Stimulated activated CD4-positive, alpha-beta T cell treated with anti-CD3 and anti-CD28 coated beads, Interleukin-1b, Interleukin-23, amount 100 ng/mL, for 4 hours (primary cell): ENCODE measurements around the gene SLC8A3.
"Not testable (repeated sequence)": the region's sequence is repeated elsewhere in the genome, so short reads cannot be mapped to it uniquely, and the experiment has no call there.

Experiments used
- DNase-seq, 2 donors: peaks; one replicate each; pipeline ENCODE4 v3.0.0-alpha.2; 2020; ENCODE audit warnings: low read depth in 2 of 2

Gene SLC8A3

GRCh38 chr14:70188659-70189455, at the start of gene SLC8A3:
TSS of gene SLC8A3 (minus strand) at chr14:70188951. CDS start at chr14:70168422, 20,529 bp downstream.
- peak in 1 of 2 donors; percentile 7 for DNase-seq

GRCh38 chr14:70237710-70238109, 49.0 kb upstream of the SLC8A3 start:
- DNase-seq = no peak

GRCh38 chr14:70234066-70234950, 45.6 kb upstream of the SLC8A3 start:
- DNase-seq = no peak

- not testable (repeated sequence) for DNase-seq
These were observed 43.2 kb upstream of the SLC8A3 start for GRCh38 chr14:70231756-70232544.

- not testable (repeated sequence) for DNase-seq
These were observed 41.3 kb upstream of the SLC8A3 start for GRCh38 chr14:70229877-70230640.

GRCh38 chr14:70213721-70214282, 25.1 kb upstream of the SLC8A3 start:
- DNase-seq = no peak

- no peak for DNase-seq
These were observed 24.0 kb upstream of the SLC8A3 start for GRCh38 chr14:70212752-70213151.

- no peak for DNase-seq
These were observed 19.6 kb upstream of the SLC8A3 start for GRCh38 chr14:70208380-70208779.

GRCh38 chr14:70203686-70204085, 14.9 kb upstream of the SLC8A3 start:
- no peak for DNase-seq

GRCh38 chr14:70201994-70202393, 13.2 kb upstream of the SLC8A3 start:
- no peak for DNase-seq

- no peak for DNase-seq
These were observed 4.6 kb upstream of the SLC8A3 start for GRCh38 chr14:70193396-70193795.

- DNase-seq = no peak
These were observed 4.2 kb upstream of the SLC8A3 start for GRCh38 chr14:70192915-70193314.

GRCh38 chr14:70190156-70190555, 1.4 kb upstream of the SLC8A3 start:
- DNase-seq = no peak

GRCh38 chr14:70189456-70190077, 816 bp upstream of the SLC8A3 start:
- no peak for DNase-seq

GRCh38 chr14:70188322-70188658, 461 bp downstream of the SLC8A3 start:
- no peak for DNase-seq

- no peak for DNase-seq
These were observed 1.8 kb downstream of the SLC8A3 start for GRCh38 chr14:70186900-70187451.

GRCh38 chr14:70183991-70184390, 4.8 kb downstream of the SLC8A3 start:
- DNase-seq = no peak

GRCh38 chr14:70181276-70181675, 7.5 kb downstream of the SLC8A3 start:
- DNase-seq = no peak

GRCh38 chr14:70180718-70181117, 8.0 kb downstream of the SLC8A3 start:
- no peak for DNase-seq
